ENCODE results near the gene HOXC13. TPM values are rescaled to one million over a fixed set of nuclear protein-coding genes. Genes with fewer than 3 reads are reported as not detected.

The HOXC13 gene
- total RNA-seq, 2 donors from 2014 or later, result not detected

DNA sequence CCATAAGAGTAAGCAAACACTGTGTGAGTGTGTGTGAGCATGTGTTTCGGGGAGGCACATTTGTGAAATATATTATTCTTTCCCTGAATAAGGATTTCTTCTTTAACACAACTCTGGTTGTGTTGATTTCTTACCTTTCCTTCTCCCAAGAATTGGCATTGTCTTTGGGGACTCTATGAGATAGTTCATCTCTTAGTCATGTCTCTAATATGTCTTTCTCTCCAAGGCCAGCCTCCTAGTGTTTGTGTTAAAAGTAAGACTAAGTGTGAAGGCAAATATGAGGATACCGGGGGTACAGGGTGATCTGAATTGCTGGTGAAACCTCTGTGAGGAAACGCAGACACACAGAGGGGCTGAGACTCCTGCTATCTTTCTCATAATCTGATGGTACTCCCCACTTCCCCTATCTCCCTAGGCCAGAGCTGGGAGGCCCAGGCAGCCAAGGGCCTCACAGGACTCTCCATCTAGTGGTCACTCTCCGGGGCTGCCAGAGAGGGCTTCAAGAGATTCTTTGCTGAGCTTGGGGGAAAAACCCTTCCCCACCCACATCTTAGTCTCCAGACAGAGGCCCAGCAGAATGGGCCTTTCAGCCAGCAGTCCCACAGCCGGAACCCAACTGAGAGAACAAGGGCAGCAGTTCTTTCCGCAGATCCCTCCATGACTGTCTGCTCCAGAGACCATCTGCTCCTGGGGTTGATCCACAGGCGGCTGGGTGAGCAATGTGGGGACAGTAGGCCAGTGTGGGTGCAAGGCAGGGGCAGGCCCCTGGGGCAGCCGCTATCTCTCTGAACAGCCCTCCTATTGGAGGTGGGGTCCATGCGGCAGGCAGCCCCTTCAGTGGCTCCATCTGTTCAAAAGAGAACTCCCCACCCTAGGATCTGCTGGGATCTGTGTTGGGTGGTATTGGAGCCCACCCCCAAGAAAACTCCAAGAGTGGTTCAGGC lies 10.3 kb downstream of the HOXC13 start:
- Histone ChIP-seq H3K4me3 (no peak overlapping the region), H3K27me3 (peaks cover 3 to 44% of the 10 kb centered on the region in 2 donors), H3K36me3 (replicated peaks in 1 of 2; ENCODE audit: insufficient read depth in 1 of 2, low read depth in 2 of 2) (no peaks in the 10 kb centered on the region), H3K27ac (no peak overlapping the region), H3K9me3 (no peaks in the 10 kb centered on the region), H3K4me1 (peaks cover 20% of the 10 kb centered on the region)
- intact Hi-C loops (cut with DNase I), result no loop called here
- no peak for ATAC-seq
- WGBS, 2 donors, result 40% methylated on average over 5 to 9 of the region's 9 CpGs
- no peak for DNase-seq
- TF ChIP-seq POLR2A (IDR thresholded peaks at IDR 0.05), result no peak
- TF ChIP-seq, protein P1, sequence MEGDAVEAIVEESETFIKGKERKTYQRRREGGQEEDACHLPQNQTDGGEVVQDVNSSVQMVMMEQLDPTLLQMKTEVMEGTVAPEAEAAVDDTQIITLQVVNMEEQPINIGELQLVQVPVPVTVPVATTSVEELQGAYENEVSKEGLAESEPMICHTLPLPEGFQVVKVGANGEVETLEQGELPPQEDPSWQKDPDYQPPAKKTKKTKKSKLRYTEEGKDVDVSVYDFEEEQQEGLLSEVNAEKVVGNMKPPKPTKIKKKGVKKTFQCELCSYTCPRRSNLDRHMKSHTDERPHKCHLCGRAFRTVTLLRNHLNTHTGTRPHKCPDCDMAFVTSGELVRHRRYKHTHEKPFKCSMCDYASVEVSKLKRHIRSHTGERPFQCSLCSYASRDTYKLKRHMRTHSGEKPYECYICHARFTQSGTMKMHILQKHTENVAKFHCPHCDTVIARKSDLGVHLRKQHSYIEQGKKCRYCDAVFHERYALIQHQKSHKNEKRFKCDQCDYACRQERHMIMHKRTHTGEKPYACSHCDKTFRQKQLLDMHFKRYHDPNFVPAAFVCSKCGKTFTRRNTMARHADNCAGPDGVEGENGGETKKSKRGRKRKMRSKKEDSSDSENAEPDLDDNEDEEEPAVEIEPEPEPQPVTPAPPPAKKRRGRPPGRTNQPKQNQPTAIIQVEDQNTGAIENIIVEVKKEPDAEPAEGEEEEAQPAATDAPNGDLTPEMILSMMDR (IDR thresholded peaks at IDR 0.05), result no peak

DNA sequence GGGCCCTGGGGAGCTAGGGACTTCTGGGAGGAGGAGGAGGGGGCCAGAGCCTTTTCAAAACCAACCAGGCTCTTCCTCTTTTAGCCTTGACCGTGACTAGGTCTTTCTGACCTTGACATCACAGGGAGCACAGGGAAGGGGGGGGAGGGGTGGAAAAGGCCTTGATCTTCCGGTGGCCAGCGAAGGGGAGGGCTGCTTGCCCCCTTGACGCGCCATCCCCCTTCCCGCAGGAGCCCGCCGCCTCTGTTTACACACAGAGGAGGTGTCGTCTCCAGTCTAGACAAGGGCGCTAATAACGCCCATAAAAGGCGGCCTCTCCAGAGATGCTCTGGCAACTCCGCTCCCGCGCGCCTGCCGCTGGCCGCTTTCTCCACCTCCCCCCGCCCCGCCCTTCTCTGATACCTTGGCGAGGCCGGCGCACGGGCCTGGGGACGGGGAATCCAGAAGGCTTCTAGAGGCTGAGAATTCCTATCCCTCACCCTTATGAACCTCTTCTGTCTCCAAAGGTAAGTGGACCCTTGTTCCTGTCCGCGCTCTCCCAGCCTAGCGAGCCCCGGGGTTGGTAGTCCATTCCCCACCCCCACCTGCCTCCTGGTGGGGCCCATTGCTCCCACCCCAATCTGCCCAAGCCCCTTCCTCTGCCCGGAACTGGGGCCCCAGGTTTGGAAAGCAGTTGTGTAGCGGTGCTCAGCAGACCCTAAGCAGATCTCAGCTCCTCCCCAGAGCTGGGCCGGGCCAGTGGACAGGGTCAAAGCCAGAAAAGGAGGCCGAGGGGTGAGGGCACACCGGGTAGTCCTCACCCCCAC lies 11.2 kb downstream of the HOXC13 start:
- ATAC-seq (no peak), DNase-seq (no peak)
- TF ChIP-seq POLR2A (IDR thresholded peaks at IDR 0.05), result no peak
- TF ChIP-seq, protein P1 (IDR thresholded peaks at IDR 0.05), result no peak
- 3% methylated on average over 32 to 33 of the region's 34 CpGs for WGBS, 2 donors
- H3K4me3 ChIP-seq, result no peak overlapping the region
- H3K27me3 ChIP-seq, result peaks cover 3 to 53% of the 10 kb centered on the region in 2 donors
- H3K27ac ChIP-seq, result no peak overlapping the region
- H3K36me3 ChIP-seq (replicated peaks in 1 of 2; ENCODE audit: insufficient read depth in 1 of 2, low read depth in 2 of 2), result no peaks in the 10 kb centered on the region
- H3K4me1 ChIP-seq, result peaks cover 22% of the 10 kb centered on the region
- intact Hi-C loops (cut with DNase I), result no loop called here
- H3K9me3 ChIP-seq, result no peaks in the 10 kb centered on the region

DNA sequence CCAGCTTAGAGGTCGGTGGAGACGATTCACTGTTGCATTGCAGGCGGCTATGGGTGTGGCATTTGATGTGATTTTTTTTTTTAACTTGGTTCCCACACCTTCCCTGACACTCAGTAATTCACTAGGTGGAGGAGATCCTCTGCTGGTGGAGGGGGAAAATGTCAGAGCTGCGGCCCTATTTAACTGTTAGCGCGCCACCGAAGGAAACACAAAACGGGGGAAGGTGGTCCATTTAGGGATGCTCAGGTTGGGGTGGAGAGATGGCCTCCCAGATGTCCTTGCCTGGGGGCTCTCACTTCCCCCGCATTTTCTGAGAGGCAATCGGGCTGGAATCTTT lies 11.8 kb downstream of the HOXC13 start:
- WGBS, 2 donors, result 2 to 5% methylated on average over 10 of the region's 10 CpGs
- DNase-seq (no peak), ATAC-seq (no peak)
- TF ChIP-seq, protein P1 (IDR thresholded peaks at IDR 0.05), result no peak
- no peak for TF ChIP-seq POLR2A (IDR thresholded peaks at IDR 0.05)
- peaks cover 24% of the 10 kb centered on the region for H3K4me1 ChIP-seq
- H3K4me3 ChIP-seq, result no peak overlapping the region
- intact Hi-C loops (cut with DNase I), result no loop called here
- peaks cover 3 to 59% of the 10 kb centered on the region in 2 donors for H3K27me3 ChIP-seq
- H3K27ac ChIP-seq, result no peak overlapping the region
- no peaks in the 10 kb centered on the region for H3K9me3 ChIP-seq
- H3K36me3 ChIP-seq (replicated peaks in 1 of 2; ENCODE audit: insufficient read depth in 1 of 2, low read depth in 2 of 2), result no peaks in the 10 kb centered on the region

DNA sequence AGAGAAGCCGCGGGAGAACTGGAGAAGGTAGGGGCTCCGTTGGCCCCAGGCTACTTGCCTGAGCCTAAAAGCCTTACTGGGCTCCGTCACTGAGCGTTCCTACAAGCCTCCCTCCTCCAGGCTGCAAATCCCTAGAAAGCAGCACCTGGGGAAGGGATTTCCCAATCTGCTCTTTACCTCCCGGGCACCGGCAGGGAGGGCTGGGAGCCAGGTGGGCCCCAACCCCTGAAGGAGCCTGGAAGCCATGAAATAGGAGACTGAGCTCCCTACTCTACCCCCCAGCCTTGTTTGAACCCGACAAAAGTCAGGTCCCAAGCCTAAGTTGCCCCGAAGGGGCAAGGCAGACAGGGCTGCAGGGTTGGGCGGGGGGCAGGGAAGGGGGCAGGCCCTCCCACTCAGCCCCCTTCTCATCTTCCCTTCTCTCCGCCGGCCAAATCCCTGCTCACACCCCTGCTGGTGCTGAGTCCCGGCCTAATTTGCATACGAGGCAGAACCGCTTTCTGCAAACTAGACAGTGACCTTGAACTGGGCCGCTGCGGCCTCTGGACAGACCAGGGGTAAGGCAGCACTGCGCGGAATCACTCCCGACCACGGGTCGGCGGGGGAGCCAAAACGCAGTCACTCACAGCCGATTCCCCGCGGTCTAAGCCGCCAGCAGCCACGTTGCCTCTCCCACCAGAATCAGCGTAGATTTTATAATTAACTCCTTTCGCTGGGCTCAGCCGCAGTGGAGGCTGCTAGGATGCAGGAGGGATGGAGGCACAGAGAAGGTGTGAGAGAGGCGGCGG lies 12.4 kb downstream of the HOXC13 start:
- Histone ChIP-seq H3K27ac (no peak overlapping the region), H3K27me3 (peaks cover 3 to 65% of the 10 kb centered on the region in 2 donors), H3K9me3 (no peaks in the 10 kb centered on the region), H3K4me3 (no peak overlapping the region), H3K4me1 (peaks cover 26% of the 10 kb centered on the region), H3K36me3 (replicated peaks in 1 of 2; ENCODE audit: insufficient read depth in 1 of 2, low read depth in 2 of 2) (no peaks in the 10 kb centered on the region)
- no peak for TF ChIP-seq POLR2A (IDR thresholded peaks at IDR 0.05)
- TF ChIP-seq, protein P1 (IDR thresholded peaks at IDR 0.05), result no peak
- intact Hi-C loops (cut with DNase I), result no loop called here
- WGBS, 2 donors, result 5 to 6% methylated on average over 31 to 34 of the region's 34 CpGs
- ATAC-seq (no peak), DNase-seq (no peak)
